Measurements from ENCODE around the gene FBF1.

Gene FBF1

GRCh38 chr17:75940727-75941441, at the start of gene FBF1:
TSS of gene FBF1 (minus strand) at chr17:75941042. CDS start at chr17:75938149, 2,893 bp downstream.
- H3K27ac ChIP-seq: peak within 1 kb of the TSS; percentile 77
- TF ChIP-seq CTCF (conservative IDR thresholded peaks at IDR 0.05): 0 out of 2 replicates have a peak, but pooled peaks have one; percentile 13

- 0 out of 2 replicates have a peak overlapping the region, but pooled peaks have one; percentile 56 for H3K27ac ChIP-seq
- TF ChIP-seq CTCF (conservative IDR thresholded peaks at IDR 0.05): no peak
These were observed 46.2 kb upstream of the FBF1 start for GRCh38 chr17:75987041-75987440.

- H3K27ac ChIP-seq: peak overlapping the region; percentile 56
- no peak for TF ChIP-seq CTCF (conservative IDR thresholded peaks at IDR 0.05)
These were observed 45.1 kb upstream of the FBF1 start for GRCh38 chr17:75985986-75986385.

GRCh38 chr17:75983501-75984181, 42.8 kb upstream of the FBF1 start:
- no peak overlapping the region for H3K27ac ChIP-seq
- no peak for TF ChIP-seq CTCF (conservative IDR thresholded peaks at IDR 0.05)

GRCh38 chr17:75981019-75981615, 40.3 kb upstream of the FBF1 start:
- TF ChIP-seq CTCF (conservative IDR thresholded peaks at IDR 0.05): no peak

GRCh38 chr17:75980188-75981018, 39.6 kb upstream of the FBF1 start:
- TF ChIP-seq CTCF (conservative IDR thresholded peaks at IDR 0.05): no peak
- peak overlapping the region; percentile 98 for H3K27ac ChIP-seq

More at GRCh38 chr17:75981019-75981615, 40.3 kb upstream of the FBF1 start:
- peak overlapping the region; percentile 98 for H3K27ac ChIP-seq

Data from VCaP (cell line).